ENCODE data around the gene RAB6B. TPM values are rescaled to one million over a fixed set of nuclear protein-coding genes. Genes with fewer than 3 reads are reported as not detected.

The RAB6B gene
- total RNA-seq, 3 donors from 2014 or later, result 1.8 to 3.9 (median 3.4) TPM

GRCh38 chr3:133805702-133806475 lies 89.8 kb downstream of the RAB6B start, which contains the start of gene SRPRB:
TSS of gene SRPRB (plus strand) at chr3:133805815. CDS start at chr3:133805849, 34 bp downstream.
- peak within 1 kb of the TSS; percentile 54 to 67 for H3K27ac ChIP-seq

DNA sequence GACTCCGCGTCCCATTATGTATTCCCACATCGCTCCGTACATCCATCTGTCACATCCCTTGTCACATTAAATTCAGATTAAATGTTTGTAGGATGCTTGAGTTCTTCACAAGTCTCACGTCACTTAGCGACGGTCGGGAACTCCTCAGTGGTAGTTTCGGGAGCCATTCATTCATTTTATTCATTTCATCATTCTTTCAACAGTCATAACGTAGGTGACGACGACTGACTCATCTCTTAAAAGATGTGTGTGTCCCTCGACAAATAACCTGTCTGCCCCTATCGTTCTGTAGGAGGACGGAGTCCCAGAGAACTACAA lies 90.3 kb downstream of the RAB6B start:
- no peaks in the 10 kb centered on the region for H3K27me3 ChIP-seq
- H3K4me1 ChIP-seq, result peaks cover 0 to 6% of the 10 kb centered on the region in 2 donors
- TF ChIP-seq, protein P1, sequence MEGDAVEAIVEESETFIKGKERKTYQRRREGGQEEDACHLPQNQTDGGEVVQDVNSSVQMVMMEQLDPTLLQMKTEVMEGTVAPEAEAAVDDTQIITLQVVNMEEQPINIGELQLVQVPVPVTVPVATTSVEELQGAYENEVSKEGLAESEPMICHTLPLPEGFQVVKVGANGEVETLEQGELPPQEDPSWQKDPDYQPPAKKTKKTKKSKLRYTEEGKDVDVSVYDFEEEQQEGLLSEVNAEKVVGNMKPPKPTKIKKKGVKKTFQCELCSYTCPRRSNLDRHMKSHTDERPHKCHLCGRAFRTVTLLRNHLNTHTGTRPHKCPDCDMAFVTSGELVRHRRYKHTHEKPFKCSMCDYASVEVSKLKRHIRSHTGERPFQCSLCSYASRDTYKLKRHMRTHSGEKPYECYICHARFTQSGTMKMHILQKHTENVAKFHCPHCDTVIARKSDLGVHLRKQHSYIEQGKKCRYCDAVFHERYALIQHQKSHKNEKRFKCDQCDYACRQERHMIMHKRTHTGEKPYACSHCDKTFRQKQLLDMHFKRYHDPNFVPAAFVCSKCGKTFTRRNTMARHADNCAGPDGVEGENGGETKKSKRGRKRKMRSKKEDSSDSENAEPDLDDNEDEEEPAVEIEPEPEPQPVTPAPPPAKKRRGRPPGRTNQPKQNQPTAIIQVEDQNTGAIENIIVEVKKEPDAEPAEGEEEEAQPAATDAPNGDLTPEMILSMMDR (IDR thresholded peaks at IDR 0.05), result no peak
- no peak for TF ChIP-seq POLR2AphosphoS5 (IDR thresholded peaks at IDR 0.05)
- TF ChIP-seq POLR2A (IDR thresholded peaks at IDR 0.05), result no peak

More at GRCh38 chr3:133805702-133806475, 89.8 kb downstream of the RAB6B start, which contains the start of gene SRPRB:
- H3K27me3 ChIP-seq, result no peaks in the 10 kb centered on the region
- peak; percentile 87 to 88 for DNase-seq (ENCODE audit: low spot score in 2 of 2)
- peak within 1 kb of the TSS; percentile 78 to 93 (median 90) for H3K4me3 ChIP-seq
- H3K4me1 ChIP-seq, result peaks cover 0 to 6% of the 10 kb centered on the region in 2 donors
- H3K36me3 ChIP-seq, result no peaks in the 10 kb centered on the region
- TF ChIP-seq, protein P1 (IDR thresholded peaks at IDR 0.05), result no peak
- peak in 2 of 3 donors; percentile 49 to 53 for TF ChIP-seq POLR2AphosphoS5 (IDR thresholded peaks at IDR 0.05)
- H3K9me3 ChIP-seq, result no peaks in the 10 kb centered on the region
- intact Hi-C loops (cut with DNase I; ENCODE audit: low total_unique reads), result no loop called here

GRCh38 chr3:133804896-133805295 lies 90.8 kb downstream of the RAB6B start:
- peaks cover 0 to 6% of the 10 kb centered on the region in 2 donors for H3K4me1 ChIP-seq
- H3K27ac ChIP-seq, result no peak overlapping the region
- peak overlapping the region in 2 of 3 donors; percentile 78 to 90 for H3K4me3 ChIP-seq
- no peaks in the 10 kb centered on the region for H3K36me3 ChIP-seq
- TF ChIP-seq POLR2AphosphoS5 (IDR thresholded peaks at IDR 0.05) (no peak), POLR2A (IDR thresholded peaks at IDR 0.05) (no peak)
- TF ChIP-seq, protein P1 (IDR thresholded peaks at IDR 0.05), result no peak
- H3K9me3 ChIP-seq, result no peaks in the 10 kb centered on the region
- intact Hi-C loops (cut with DNase I; ENCODE audit: low total_unique reads), result no loop called here
- DNase-seq (ENCODE audit: low spot score in 2 of 2), result no peak
- no peaks in the 10 kb centered on the region for H3K27me3 ChIP-seq

More for the DNA sequence above, 90.3 kb downstream of the RAB6B start:
- Histone ChIP-seq H3K27ac (no peak overlapping the region), H3K4me3 (peak overlapping the region; percentile 78 to 93 (median 90)), H3K36me3 (no peaks in the 10 kb centered on the region), H3K9me3 (no peaks in the 10 kb centered on the region)
- intact Hi-C loops (cut with DNase I; ENCODE audit: low total_unique reads), result no loop called here
- DNase-seq (ENCODE audit: low spot score in 2 of 2), result no peak

GRCh38 chr3:133803469-133803868 lies 92.2 kb downstream of the RAB6B start:
- Histone ChIP-seq H3K36me3 (no peaks in the 10 kb centered on the region), H3K4me3 (no peak overlapping the region), H3K4me1 (peaks cover 0 to 6% of the 10 kb centered on the region in 2 donors), H3K27ac (no peak overlapping the region), H3K27me3 (no peaks in the 10 kb centered on the region), H3K9me3 (no peaks in the 10 kb centered on the region)
- intact Hi-C loops (cut with DNase I; ENCODE audit: low total_unique reads), result no loop called here
- TF ChIP-seq, protein P1 (IDR thresholded peaks at IDR 0.05), result no peak
- no peak for TF ChIP-seq POLR2AphosphoS5 (IDR thresholded peaks at IDR 0.05)
- no peak for TF ChIP-seq POLR2A (IDR thresholded peaks at IDR 0.05)
- DNase-seq (ENCODE audit: low spot score in 2 of 2), result no peak

- Histone ChIP-seq H3K4me1 (no peaks in the 10 kb centered on the region), H3K4me3 (no peak overlapping the region), H3K36me3 (no peaks in the 10 kb centered on the region), H3K27me3 (no peaks in the 10 kb centered on the region), H3K9me3 (no peaks in the 10 kb centered on the region), H3K27ac (no peak overlapping the region)
- no peak for DNase-seq (ENCODE audit: low spot score in 2 of 2)
- TF ChIP-seq, protein P1 (IDR thresholded peaks at IDR 0.05), result no peak
- no peak for TF ChIP-seq POLR2AphosphoS5 (IDR thresholded peaks at IDR 0.05)
- no peak for TF ChIP-seq POLR2A (IDR thresholded peaks at IDR 0.05)
- intact Hi-C loops (cut with DNase I; ENCODE audit: low total_unique reads), result no loop called here
Observed at GRCh38 chr3:133799794-133800585, 95.7 kb downstream of the RAB6B start.

Measured in breast epithelium (tissue), 4 donors.